ENCODE measurements around the gene FOXO4.
"Not testable (repeated sequence)": the region's sequence is repeated elsewhere in the genome, so short reads cannot be mapped to it uniquely, and the experiment has no call there.

Gene FOXO4

DNA sequence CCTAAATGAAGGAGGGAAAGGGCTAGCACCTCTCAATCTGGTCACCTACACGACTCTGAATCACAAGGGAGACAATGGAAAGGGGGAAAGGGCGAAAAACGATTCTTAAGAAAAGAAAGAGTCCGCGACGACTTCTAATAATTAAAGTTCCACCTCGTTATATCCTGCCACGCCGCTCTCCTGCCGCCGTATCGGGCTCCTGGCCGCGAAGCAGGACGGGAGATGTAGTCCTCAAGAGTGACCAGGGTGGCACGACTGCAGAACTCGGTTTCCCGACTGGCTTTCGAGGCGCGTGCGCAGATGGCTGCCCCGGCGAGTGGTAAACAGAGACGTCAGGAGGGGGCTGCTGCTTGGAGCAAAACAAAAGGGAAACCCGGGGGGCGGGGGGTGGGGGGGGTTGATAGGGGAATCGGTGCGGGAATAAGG is at the start of gene FOXO4:
Gene FOXO4, plus strand, starts transcription at position 297 of the 426 bp plus-strand sequence. CDS start 678 bp downstream, outside the sequence.
- TF ChIP-seq, protein P1, sequence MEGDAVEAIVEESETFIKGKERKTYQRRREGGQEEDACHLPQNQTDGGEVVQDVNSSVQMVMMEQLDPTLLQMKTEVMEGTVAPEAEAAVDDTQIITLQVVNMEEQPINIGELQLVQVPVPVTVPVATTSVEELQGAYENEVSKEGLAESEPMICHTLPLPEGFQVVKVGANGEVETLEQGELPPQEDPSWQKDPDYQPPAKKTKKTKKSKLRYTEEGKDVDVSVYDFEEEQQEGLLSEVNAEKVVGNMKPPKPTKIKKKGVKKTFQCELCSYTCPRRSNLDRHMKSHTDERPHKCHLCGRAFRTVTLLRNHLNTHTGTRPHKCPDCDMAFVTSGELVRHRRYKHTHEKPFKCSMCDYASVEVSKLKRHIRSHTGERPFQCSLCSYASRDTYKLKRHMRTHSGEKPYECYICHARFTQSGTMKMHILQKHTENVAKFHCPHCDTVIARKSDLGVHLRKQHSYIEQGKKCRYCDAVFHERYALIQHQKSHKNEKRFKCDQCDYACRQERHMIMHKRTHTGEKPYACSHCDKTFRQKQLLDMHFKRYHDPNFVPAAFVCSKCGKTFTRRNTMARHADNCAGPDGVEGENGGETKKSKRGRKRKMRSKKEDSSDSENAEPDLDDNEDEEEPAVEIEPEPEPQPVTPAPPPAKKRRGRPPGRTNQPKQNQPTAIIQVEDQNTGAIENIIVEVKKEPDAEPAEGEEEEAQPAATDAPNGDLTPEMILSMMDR (IDR thresholded peaks at IDR 0.05; ENCODE audit: low read depth, low read length), result no peak
- peak; percentile 83 to 91 for DNase-seq (ENCODE audit: low read depth in 2 of 2)
- peak within 1 kb of the TSS; percentile 57 to 61 for H3K4me3 ChIP-seq (replicated peaks in 1 of 2; ENCODE audit: low read depth in 2 of 2, low read length in 2 of 2)

GRCh38 chrX:71047891-71048290 is 47.8 kb upstream of the FOXO4 start:
- DNase-seq (ENCODE audit: low read depth in 2 of 2); H3K4me3 ChIP-seq (replicated peaks in 1 of 2; ENCODE audit: low read depth in 2 of 2, low read length in 2 of 2): not testable (repeated sequence)

DNA sequence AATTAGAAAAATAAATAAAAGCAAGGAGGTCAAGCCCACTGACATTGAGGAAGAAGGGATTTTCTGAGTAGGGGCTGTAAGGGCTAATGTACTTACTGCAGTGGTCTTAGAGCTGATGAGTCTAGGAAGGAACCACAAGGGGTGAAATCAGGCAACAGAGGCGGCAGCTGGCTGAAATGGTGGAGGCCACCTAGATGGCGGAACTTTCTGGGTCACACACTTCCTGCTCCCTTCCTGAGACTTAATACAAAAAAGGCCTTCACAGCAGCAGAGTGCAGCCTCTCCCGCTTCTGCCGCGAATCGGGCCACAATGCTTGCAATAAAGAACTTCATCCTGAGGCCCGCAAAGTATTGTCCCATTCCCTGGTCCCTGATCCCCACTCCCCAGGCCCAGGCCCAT is 42.9 kb upstream of the FOXO4 start:
- H3K4me3 ChIP-seq (replicated peaks in 1 of 2; ENCODE audit: low read depth in 2 of 2, low read length in 2 of 2), result peak overlapping the region in 1 of 2 donors; percentile 17
- DNase-seq (ENCODE audit: low read depth in 2 of 2), result no peak
- TF ChIP-seq, protein P1 (IDR thresholded peaks at IDR 0.05; ENCODE audit: low read depth, low read length), result no peak

GRCh38 chrX:71053217-71053621 is 42.4 kb upstream of the FOXO4 start:
- peak overlapping the region in 1 of 2 donors; percentile 17 for H3K4me3 ChIP-seq (replicated peaks in 1 of 2; ENCODE audit: low read depth in 2 of 2, low read length in 2 of 2)
- peak in 1 of 2 donors; percentile 69 for DNase-seq (ENCODE audit: low read depth in 2 of 2)

DNA sequence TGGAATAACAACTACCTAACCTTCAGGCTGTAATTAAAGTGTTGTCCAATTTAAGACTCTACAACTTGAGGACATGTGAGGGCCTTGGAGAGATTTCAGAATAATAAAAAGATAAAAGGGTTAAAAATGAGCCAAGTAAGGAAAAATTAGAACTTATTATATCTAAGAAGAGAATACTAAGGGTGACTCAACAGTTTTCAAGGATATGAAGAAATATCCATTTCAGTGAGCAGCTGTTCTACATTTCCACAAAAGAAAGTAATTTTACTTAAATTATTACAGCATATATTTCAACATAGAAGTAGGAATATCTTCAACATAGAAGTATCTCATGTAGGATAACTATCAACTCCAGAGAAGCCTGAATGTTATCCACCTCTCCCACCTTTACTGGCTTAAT is 38.8 kb upstream of the FOXO4 start:
- peak; percentile 63 to 69 for DNase-seq (ENCODE audit: low read depth in 2 of 2)
- no peak overlapping the region for H3K4me3 ChIP-seq (replicated peaks in 1 of 2; ENCODE audit: low read depth in 2 of 2, low read length in 2 of 2)
- TF ChIP-seq, protein P1 (IDR thresholded peaks at IDR 0.05; ENCODE audit: low read depth, low read length), result no peak

More at GRCh38 chrX:71053217-71053621, 42.4 kb upstream of the FOXO4 start:
- TF ChIP-seq, protein P1 (IDR thresholded peaks at IDR 0.05; ENCODE audit: low read depth, low read length), result no peak

DNA sequence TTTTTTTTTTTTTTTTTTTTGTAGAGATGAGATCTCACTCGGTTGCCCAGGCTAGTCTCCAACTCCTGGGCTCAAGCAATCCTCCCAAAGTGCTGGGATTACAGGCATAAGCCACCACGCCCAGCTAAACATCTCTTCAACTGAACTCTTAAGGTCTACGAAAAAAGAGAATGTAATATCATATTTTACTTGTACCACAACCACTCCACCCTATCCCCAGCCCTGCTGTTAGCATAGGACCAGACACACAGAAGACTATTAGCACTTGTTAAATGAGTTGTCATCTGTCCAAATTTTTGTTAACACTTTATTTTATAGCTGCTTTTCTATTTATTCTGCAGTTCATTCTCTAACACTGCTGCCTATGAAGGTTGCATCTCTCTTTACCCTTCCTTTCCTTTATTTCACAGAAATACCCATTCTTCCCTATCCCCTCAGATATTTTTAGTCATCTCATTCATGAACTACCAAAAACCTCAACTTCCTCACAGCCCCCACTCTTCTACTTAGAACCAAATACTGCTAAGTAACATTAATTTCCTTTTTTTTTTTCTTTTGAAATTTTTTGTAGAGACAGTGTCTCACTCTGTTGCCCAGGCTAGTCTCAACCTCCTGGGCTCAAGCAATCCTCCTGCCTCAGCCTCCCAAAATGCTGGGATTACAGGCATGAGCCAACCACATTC is 37.7 kb upstream of the FOXO4 start:
- DNase-seq (ENCODE audit: low read depth in 2 of 2), result no peak
- TF ChIP-seq, protein P1 (IDR thresholded peaks at IDR 0.05; ENCODE audit: low read depth, low read length), result no peak
- no peak overlapping the region for H3K4me3 ChIP-seq (replicated peaks in 1 of 2; ENCODE audit: low read depth in 2 of 2, low read length in 2 of 2)

- DNase-seq (ENCODE audit: low read depth in 2 of 2), result no peak
- no peak overlapping the region for H3K4me3 ChIP-seq (replicated peaks in 1 of 2; ENCODE audit: low read depth in 2 of 2, low read length in 2 of 2)
- TF ChIP-seq, protein P1 (IDR thresholded peaks at IDR 0.05; ENCODE audit: low read depth, low read length), result no peak
Observed at GRCh38 chrX:71060127-71060526, 35.5 kb upstream of the FOXO4 start.

All from cardiac fibroblast (primary cell).